Prostate gland (tissue), 2 donors: ENCODE results near the gene ADAD2.

Experiments
- CTCF ChIP-seq, 4 experiments: fragments of 200-600 bp in 2 of 4; fragments of 450-650 bp in 2 of 4; sonication (generic) in 2 of 4; IDR thresholded peaks; 1 replicate in 3 of 4; 2 replicates in 1 of 4; pipeline ENCODE4 v1.5.1; 2016 to 2019; ENCODE audit warnings: antibody characterized with exemption in 4 of 4, mild to moderate bottlenecking in 2 of 4, moderate library complexity in 2 of 4
- POLR2A ChIP-seq: fragments of 450-650 bp; IDR thresholded peaks from one replicate; pipeline ENCODE4 v1.6.1; 2016; ENCODE audit warnings: antibody characterized with exemption, mild to moderate bottlenecking
- POLR2AphosphoS5 ChIP-seq: sonication (generic); formaldehyde crosslinking; IDR thresholded peaks from one replicate; pipeline ENCODE4 v1.6.1; 2017; ENCODE audit warnings: antibody characterized with exemption

- TF ChIP-seq CTCF (IDR thresholded peaks at IDR 0.05) (peak; percentile 47 to 87 (median 66)), POLR2A (no peak), POLR2AphosphoS5 (peak; percentile 11)
Observed at GRCh38 chr16:84175350-84176081, 15.4 kb upstream of the ADAD2 start.
